Epidermal melanocyte (primary cell): ENCODE measurements around the gene RPL10.

Experiments
- DNase-seq: peaks from one replicate; pipeline ENCODE4 v3.0.0; 2011; ENCODE audit warnings: low spot score; ENCODE audit not compliant: insufficient read length

Gene RPL10

DNA sequence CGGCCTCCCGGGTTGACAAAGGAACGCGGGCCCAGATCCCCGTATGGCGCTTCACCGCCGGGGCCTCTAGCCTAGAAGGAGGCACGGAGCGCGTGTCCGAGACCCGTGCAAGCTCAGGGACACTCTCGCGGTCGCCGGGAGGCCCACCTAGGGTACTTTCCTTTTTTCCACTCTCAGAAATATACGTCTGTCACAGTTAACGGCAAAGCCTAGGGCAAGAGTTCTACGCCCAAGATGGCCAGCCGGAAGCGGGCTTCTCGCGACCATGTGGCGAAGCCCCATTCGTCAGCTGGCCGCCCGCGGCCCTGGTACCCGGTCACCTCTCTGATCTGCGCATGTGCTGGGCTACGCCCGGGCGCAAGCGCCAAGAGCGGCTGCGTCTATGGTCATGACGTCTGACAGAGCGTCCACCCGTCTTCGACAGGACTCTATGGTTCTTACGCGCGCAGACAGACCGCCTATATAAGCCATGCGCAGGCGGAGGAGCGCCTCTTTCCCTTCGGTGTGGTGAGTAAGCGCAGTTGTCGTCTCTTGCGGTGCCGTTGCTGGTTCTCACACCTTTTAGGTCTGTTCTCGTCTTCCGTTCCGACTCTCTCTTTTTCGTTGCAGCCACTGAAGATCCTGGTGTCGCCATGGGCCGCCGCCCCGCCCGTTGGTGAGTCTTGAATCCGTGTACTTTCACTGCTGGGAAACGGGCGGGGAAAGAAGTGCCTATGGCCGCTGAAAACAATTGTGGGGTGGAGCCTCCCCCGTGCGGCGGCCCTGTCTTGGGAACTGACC lies at the start of gene RPL10:
Gene RPL10, plus strand, starts transcription at position 490 of the 780 bp plus-strand sequence. Its CDS starts 143 bp downstream, at position 633.
- DNase-seq = peak; percentile 92

DNA sequence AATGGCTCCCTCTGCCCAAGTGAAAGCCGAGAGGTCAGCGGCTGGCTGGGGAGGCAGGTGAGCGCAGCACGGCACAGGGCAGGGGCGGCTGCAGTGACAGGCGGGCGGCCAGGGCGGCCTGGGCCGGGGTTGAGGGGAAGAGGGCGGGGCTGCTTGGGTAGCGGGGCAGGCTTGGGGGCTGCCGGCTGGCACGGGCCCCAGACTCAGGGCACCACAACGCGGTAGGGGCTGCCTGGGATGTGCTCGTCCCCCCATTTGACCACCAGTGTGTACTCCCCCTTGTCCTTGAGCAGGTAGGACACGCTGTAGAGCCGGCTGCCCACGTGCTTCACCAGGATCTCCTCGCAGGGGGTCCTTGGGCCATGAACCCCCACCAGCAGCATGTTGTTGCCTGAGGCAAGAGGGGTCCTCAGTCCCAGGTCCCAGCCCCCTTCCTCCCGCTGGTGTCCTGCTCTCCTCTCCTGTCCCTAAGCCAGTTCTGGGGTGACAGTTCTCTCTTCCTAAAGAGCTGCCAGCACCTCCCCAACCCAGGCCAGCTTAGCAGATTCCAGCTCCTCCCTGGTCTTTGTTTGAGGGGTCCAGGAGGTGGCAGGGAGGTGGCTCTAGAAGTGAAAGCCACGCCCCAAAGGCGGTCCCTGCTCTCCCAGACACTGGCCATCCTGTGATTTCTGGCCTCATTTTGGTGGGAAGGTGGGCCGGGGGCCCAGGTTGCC lies 49.4 kb upstream of the RPL10 start:
- DNase-seq = no peak

DNA sequence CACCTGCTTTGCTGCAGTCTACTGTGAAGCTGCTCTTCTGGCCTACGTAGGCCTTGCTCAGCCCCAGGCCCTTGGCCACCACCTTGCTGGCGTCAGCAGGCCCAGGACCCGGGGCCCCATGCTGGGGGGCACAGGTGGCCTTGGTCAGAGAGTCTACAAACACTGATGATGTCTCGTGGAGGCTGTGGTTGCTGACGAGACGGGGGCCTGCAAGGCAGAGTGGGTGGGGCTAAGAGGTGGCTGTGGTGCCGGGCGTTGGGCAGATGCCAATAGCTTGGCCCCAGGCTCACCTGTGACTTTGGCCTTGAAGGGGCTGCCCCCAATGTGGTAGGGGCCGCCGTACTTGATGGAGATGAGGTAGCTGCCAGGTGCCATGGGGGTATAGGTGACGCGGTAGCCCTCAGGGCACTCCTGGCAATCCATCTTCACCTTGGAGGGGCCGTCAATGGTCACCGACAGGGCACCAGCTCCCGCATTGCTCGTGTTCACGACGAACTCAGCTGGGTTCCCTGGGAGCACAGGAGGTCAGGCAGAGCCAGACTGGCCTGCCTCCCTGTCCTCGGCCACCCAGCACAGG lies 48.7 kb upstream of the RPL10 start:
- no peak for DNase-seq

DNA sequence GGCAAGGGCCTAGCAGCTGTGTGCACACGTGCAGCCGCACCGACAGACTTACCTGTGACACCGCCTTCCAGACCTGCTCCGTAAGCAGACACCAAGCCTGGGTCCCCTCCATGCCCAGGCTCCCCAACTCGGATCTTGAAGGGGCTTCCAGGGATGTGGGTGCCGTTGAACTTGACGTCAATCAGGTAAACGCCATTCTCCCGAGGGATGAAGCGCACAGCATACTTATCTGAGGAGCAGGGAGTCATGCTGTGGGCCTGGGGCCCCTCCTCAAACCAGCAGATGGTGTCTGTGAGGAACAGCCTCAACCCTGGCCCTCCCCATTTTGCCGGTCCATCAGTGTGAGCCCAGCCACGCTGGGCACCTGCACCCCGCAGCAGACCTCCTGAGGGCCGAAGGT lies 48.2 kb upstream of the RPL10 start:
- no peak for DNase-seq

DNA sequence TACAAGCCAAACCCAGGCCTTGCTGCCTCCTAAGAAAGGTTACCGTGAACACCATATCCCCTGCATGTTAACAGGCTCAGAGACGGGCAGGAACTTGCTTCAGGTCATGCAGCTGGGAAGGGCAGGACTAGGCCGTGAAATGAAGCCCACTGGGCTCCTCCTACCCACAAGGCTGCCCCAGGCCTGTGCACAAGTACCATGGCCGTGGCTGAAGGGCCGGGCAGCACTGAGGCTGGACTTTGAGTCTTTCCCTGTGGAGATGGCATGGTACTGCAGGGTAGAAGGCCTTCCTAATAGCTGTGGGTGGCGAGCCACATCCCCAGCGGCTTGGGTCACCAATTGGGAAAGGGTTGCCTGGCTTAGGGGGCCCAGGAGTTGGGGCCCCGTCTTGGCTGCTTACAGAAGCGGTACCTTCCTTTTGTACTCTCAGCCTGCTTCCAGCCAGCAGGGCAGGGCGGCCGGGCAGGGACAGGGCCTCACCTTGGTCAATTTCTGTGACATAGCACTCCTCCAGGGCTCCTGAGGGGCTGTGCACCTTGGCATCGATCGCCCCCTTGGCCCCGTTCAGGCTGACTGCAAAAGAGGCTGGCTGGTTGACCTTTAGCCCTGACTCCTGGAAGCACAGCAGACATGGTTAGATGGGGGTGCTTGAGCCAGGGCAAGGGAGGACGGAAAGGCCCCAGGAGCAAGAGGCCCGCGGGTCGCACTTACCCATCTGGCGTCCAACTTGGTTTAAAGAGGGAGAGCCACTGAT lies 47.6 kb upstream of the RPL10 start:
- DNase-seq = no peak

DNA sequence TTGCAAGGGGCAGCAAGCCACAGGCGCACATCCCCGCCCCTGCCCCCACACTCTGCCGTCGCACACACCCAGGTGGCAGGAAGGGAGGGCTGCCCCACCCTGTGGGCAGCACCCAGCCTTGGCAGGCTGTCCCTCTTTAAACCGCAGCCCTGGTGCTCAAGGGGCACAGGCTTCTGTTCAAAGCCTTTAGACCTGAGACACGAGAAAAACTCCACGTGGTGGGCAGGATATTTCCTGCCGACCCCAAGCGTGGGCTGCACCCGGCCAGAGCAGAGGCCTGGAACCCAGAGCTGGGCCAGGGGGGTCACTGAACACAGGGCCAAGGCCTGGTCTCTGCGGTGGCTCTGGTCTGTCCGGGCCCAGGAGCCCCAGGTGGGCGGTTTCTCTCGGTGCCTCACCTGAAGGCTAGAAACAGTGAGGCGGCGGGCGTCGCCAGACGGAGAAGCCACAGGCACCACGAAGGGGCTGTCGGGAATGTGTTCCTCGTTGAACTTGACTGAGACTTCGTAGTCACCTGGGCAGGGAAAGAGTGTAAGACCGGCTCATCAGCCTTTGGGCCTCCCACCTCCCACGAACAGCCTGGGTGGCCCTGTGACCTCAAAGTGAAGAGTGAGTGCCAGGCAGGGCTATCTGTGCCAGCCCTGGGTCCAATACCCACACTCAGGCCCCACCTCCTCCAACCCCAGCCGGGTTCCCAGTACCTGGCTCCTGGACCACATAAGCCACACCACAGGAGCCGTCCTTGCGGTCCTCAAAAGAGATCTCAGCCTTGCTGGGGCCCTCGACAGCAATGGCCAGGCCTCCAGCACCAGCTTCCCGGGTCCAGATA lies 46.8 kb upstream of the RPL10 start:
- no peak for DNase-seq

DNA sequence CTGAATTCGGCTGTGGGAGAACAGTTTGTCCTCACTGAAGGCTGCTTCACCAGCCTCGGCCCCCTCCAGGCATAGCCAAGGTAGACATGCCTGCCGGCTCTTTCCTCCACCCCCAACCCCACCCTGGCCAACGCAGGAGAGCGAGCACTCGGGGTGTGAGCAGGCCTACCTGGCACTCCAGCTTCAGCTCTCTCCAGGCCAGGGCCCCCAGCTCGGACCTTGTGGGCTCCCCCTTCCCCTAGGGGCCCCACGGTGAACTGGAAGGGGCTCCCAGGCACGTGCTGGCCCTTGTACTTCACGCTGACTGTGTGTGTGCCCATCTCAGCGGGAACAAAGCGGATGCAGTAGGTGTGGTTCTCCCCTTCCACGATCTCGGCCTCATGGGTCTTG lies 46.2 kb upstream of the RPL10 start:
- no peak for DNase-seq

DNA sequence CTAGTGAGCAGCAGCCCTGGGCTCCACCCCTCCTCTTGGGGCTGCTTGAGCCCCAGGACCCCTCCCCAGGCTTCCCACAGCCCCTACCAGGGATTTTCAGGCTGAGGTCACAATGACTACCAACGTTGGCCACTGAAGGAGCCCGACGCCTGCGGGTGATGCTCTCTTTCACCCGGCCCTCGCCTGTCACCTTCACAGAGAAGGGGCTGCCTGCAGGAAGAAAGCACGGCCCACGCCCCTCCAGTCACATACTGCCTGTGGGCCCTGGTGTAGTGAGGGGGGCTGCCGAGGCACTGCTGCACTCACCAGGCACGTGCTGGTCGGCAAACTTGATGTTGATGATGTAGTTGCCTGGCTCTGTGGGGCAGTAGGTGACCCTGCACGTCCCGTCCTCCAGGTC lies 45.7 kb upstream of the RPL10 start:
- DNase-seq = no peak

DNA sequence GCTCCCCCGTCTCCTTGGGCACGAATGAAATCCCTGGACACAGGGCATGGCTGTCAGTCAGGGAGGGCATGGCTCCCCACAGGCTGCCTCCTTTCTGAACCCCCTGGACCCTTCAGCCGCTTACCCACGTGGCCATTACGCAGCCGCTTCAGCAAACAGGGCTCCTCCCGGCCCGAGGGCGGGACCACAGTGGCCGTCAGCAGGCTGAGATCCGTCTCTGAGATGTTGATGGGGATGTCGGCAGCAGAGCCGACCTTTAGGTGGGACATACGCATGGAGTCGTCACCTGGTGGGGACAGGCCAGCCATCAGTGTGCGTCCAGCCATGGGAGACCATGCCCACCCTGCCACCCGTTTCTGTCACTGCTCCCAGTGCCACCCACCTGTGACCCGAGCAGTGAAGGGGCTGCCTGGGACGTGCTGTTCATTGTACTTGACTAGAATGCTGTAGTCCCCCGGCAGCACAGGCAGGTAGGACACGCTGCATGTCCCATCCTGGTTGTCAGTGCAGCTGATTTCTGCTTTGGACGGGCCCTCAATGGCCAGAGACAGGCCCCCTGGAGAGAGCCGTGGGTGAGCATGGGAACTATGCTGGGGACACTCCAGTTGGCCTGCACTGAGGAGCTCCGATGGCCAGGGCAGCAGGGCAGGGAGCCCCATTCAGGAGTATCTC lies 44.9 kb upstream of the RPL10 start:
- DNase-seq = no peak

DNA sequence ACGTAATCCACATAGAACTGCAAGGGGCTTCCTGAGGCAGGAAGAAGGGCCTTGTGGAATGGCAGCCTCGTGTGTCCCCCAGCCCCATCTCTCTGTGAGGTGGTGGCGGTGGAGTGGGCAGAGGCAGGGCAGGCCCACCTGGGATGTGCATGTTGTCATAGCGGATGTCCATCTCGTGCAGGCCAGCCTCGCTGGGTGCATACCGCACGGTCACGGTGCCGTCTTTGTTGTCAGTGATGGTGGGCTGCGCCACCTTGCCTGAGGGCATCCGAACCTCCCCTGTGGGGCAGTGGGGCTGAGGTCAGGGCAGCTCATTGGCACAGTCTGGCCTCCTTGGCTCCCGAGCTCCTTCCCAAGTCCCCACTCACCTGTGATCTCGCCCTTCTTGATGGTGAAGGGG lies 44.2 kb upstream of the RPL10 start:
- DNase-seq = no peak

DNA sequence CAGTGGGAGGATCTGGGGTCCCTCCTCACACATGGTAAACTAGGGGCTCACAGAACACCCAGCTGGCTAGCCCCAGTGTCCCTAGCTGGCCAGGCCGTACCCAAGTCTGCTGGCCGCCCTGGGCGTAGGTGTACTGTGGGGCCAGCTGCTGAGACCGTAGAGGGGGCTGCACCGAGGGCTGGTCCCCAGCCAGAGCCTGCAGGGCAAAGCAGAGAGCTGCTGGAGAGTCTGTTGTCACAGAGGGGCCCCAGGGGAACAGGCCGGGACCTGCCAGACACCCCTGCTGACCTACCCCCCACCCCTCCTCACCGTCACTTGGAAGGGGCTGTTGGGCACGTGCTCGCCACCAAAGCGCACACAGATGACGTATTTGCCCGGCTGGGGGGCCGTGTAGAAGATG lies 43.7 kb upstream of the RPL10 start:
- no peak for DNase-seq

DNA sequence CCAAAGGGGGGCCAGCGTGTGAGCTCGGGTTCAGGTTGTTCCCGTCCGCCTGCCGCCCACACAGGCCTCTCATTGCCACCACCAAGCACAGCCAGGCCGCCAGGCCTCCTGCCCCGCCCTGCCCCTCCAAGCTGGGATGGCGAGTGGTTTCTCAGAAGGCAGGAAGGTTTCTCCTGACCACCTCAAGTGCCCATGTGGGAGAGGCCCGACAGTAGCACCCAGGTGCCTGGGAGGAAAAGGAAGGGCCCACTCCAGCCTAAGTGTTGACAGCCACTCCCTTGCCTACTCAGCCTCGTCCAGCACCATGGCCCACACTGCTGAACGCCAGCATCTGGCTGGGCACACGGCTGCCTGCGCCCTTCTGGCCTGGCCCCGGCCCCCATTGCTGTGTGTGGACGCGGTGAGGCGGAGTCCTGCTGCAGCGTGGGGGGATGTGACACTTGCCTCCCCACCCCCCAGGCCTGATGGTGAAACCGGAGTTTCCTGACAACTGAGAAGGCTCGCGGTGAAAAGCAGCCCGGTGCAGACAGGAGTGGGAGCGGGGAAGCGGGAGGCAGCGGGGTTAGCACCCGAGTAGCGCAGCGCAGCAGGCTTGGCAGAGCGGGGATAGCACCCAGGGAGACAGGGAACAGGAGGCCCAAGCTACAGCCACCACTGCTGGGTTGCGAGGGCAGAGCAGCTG lies 42.9 kb upstream of the RPL10 start:
- DNase-seq = no peak

DNA sequence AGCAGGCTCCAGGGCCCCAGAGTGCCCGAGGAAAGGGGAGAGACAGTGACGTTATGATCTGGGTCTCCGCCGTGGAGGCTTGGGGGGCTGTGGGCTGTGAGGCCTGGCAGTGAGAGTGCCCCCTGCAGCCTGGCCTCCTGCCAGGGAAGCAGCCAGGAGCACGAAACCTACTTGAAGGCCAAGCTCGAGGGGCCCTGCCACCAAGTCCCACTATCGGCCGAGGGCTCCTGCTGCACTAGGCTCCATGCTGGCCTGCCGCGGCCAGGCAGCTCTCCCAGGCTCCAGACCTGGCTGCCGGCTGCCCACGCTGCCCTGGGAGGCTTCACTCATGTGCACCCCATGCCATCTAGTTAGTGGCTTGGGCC lies 42.4 kb upstream of the RPL10 start:
- no peak for DNase-seq

DNA sequence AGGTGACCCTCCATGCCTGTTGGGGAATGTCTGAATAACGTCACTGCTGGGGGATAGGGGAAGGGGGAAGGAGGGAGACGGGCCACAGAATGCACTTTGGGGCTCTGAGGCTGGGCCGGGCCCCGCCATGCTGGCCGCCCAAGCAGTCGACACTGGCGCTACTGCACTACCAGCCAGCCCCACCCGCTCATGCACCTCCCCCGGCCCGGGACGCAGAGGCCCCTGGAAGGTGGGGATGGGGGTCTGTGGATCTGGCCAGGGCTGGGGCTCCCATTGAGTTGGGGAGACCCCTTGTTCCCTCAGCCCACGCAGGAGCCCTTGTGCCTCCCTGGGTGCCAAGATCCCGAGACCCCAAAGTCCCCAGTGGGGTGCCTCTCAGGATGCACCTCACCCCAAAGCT lies 41.6 kb upstream of the RPL10 start:
- DNase-seq = no peak

DNA sequence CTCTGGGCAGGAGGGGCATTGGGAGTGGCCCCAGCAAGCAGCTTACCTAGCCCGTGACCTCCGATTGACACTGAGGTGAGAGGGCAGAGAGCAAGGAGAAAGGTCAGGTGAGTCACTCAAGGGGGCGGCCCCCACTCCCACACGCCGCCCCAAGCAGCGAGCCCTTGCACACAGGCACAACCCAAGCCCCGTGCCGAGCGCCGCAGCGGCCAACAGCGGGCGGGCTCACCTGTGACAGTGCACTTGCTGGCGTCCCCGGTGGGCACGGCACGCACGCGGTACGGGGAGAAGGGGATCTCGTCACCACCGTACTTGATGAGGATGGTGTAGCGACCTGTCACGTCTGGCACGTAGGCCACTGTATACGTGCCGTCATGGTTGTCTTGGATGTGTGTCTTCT lies 41.0 kb upstream of the RPL10 start:
- no peak for DNase-seq

DNA sequence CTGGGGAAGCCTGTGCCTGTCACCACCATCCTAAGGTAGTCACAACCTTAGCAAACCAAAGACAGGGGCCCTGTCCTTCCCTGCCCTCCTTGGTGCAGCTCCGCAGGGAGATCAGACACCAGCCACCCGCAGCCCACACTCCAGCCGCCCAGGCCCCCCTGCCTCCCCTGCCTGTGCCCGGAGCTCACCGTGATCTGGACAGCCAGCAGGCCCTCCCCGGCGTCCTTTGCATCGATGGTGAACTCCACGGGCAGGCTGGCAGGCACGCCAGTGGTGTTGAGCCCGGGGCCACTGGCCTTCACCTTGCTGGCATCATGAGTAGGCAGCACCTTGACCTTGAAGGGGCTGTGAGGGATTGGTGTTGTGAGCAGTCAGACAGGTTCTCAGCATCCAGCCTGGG lies 40.2 kb upstream of the RPL10 start:
- no peak for DNase-seq

DNA sequence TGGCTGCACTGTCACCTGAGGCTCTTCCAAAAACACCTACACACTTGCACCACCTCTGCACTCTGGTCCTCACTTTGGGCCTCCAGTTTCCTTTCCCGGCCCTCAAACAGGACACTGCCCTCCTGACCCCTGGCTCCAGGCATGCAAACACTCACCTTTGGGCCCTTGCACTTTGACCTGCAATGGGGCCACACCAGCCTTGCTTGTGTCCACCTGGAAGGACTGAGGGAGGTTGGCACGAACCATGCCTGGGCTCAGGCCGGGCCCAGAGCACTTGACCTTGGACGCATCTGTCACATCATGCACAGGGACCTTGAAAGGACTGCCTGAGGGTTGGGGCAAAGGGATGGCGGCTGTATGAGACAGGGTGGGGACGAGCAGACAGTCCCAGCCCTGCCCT lies 39.3 kb upstream of the RPL10 start:
- DNase-seq = no peak

DNA sequence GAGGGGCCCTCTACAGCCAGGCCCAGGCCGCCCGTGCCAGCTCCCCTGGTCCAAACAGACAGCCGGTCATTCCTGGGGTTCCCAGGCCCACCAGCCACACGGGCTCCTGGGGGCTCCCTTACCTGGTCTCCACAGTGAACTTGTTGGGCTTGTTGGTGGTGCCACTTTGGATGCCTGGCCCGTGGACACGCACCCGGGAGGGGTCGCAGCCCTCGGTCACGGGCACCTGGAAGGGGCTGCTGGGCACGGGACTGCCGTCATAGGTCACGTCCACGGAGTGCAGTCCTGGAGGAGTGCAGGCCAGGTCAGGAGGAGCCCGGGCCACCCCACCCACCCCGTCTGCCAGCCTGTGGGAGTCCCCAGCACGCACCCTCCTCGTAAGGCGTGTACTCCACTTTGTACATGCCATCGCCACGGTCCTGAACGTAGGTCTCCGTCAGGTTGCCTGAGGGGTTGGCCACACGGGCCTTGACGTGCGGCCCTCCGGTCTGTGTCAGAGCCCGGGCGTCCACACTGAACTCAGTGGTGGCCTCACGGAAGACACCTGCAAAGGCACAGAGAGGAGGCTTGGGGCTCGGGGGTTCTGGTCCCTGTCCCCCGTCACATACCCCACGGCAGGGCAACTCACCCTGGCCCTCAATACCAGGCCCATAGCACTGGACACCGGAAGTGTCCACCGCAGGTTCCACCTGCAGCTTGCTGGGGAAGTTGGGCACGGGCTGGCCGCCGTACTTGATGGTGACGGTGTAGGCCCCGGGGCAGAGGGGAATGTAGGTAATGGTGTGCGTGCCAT lies 38.6 kb upstream of the RPL10 start:
- no peak for DNase-seq

DNA sequence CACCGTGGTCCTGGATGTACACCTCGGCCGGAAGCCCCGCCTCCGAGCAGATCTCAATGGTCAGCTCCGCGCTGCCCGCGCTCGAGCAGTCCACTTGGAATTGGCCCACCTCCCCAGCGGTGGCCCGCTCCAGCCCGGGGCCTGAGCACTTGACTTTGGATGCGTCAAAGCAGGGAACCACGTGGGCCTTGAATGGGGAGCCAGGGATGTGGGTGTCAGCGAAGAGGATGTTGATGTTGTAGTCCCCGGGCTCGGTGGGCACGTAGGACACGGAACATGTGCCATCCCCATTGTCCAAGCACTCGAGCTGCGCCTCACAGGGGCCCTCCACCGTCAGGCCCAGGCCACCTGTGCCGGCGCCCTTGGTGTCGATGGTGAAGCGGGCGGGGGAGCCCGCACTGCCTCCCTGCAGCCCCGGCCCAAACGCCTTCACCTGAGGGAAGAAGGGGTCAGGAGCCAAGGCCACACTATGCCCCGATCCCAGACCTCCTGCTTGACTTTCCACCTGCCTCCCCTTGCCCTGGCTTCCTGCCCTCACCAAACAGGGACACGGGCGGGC lies 37.9 kb upstream of the RPL10 start:
- no peak for DNase-seq
